ENCODE measurements around the gene OLFML3.

DNA sequence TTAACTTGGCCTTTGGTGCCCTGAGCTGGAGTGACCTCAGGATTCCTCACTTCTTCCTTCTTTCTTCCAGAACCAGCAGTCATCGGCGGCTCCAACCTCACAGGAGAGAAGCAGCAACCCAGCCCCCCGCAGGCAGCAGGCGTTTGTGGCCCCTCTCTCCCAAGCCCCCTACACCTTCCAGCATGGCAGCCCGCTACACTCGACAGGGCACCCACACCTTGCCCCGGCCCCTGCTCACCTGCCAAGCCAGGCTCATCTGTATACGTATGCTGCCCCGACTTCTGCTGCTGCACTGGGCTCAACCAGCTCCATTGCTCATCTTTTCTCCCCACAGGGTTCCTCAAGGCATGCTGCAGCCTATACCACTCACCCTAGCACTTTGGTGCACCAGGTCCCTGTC lies 6.3 kb upstream of the OLFML3 start:
- TF ChIP-seq EZH2phosphoT487 (IDR thresholded peaks at IDR 0.05; ENCODE audit: low read depth): no peak
- TF ChIP-seq, protein P1, sequence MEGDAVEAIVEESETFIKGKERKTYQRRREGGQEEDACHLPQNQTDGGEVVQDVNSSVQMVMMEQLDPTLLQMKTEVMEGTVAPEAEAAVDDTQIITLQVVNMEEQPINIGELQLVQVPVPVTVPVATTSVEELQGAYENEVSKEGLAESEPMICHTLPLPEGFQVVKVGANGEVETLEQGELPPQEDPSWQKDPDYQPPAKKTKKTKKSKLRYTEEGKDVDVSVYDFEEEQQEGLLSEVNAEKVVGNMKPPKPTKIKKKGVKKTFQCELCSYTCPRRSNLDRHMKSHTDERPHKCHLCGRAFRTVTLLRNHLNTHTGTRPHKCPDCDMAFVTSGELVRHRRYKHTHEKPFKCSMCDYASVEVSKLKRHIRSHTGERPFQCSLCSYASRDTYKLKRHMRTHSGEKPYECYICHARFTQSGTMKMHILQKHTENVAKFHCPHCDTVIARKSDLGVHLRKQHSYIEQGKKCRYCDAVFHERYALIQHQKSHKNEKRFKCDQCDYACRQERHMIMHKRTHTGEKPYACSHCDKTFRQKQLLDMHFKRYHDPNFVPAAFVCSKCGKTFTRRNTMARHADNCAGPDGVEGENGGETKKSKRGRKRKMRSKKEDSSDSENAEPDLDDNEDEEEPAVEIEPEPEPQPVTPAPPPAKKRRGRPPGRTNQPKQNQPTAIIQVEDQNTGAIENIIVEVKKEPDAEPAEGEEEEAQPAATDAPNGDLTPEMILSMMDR (IDR thresholded peaks at IDR 0.05; ENCODE audit: low read depth, low read length): no peak

Measured in OCI-LY3 (cell line).